GM12878 (cell line): Measurements from ENCODE around the gene SQOR.

Experiments
- CHD2 ChIP-seq: IDR thresholded peaks from 2 replicates; pipeline ENCODE4 v1.6.1; 2011; ENCODE audit warnings: low read depth, low read length, improper control_type of control experiment, borderline replicate concordance
- CREB1 ChIP-seq: IDR thresholded peaks from 2 replicates; pipeline ENCODE4 v1.6.1; 2012; ENCODE audit warnings: low read depth, mild to moderate bottlenecking, inconsistent platforms
- EP300 ChIP-seq, 2 experiments: fragments of 150-350 bp in 1 of 2; IDR thresholded peaks; 2 replicates each; pipeline ENCODE4 v1.6.1; 2011 to 2012; ENCODE audit warnings: low read depth in 2 of 2, low read length in 2 of 2, borderline replicate concordance in 1 of 2, improper control_type of control experiment in 1 of 2, inconsistent platforms in 1 of 2; ENCODE audit not compliant: control insufficient read depth in 1 of 2
- FOS ChIP-seq: IDR thresholded peaks from 3 replicates; pipeline ENCODE4 v1.6.1; 2011; ENCODE audit warnings: borderline replicate concordance; ENCODE audit not compliant: insufficient read length; ENCODE audit errors: extremely low read depth
- JUNB ChIP-seq: IDR thresholded peaks from 2 replicates; pipeline ENCODE4 v1.6.1; 2016; ENCODE audit warnings: antibody characterized with exemption, mild to moderate bottlenecking
- MTA3 ChIP-seq: IDR thresholded peaks from 2 replicates; pipeline ENCODE4 v1.6.1; 2012; ENCODE audit warnings: low read length, inconsistent platforms, borderline replicate concordance
- POLR2AphosphoS2 ChIP-seq: IDR thresholded peaks from 2 replicates; pipeline ENCODE4 v1.6.1; 2011; ENCODE audit warnings: low read depth, mild to moderate bottlenecking, low read length, improper control_type of control experiment, moderate library complexity
- POU2F2 ChIP-seq: IDR thresholded peaks from 3 replicates; pipeline ENCODE4 v1.6.1; 2011; ENCODE audit warnings: low read depth, mild to moderate bottlenecking, low read length, borderline replicate concordance
- RFX5 ChIP-seq: IDR thresholded peaks from 2 replicates; pipeline ENCODE4 v1.6.1; 2011; ENCODE audit warnings: low read depth, low read length, improper control_type of control experiment
- STAT1 ChIP-seq: fragments of 450-650 bp; conservative IDR thresholded peaks from 2 replicates; pipeline ENCODE4 v1.6.1; 2014; ENCODE audit warnings: antibody characterized with exemption, mild to moderate bottlenecking
- TF ChIP-seq, protein P1 (sequence below), 3 experiments: IDR thresholded peaks in 2 of 3; conservative IDR thresholded peaks in 1 of 3; 2 replicates each; pipeline ENCODE4 v1.5.1; 2011; ENCODE audit warnings: low read depth in 3 of 3, low read length in 3 of 3, mild to moderate bottlenecking in 3 of 3, control low read depth in 2 of 3, moderate library complexity in 2 of 3, inconsistent platforms in 1 of 3, mixed read lengths in 1 of 3; ENCODE audit not compliant: control insufficient read depth in 2 of 3, insufficient read depth in 1 of 3; ENCODE audit errors: extremely low read depth in 1 of 3
- TF ChIP-seq, protein P2 (sequence below): fragments of 450-650 bp; formaldehyde crosslinking; IDR thresholded peaks from 2 replicates; pipeline ENCODE4 v1.5.0; 2022; ENCODE audit warnings: mild to moderate bottlenecking, missing genetic modification characterization
- TF ChIP-seq, protein P3 (sequence below): IDR thresholded peaks from 2 replicates; pipeline ENCODE4 v1.6.1; 2012; ENCODE audit warnings: low read depth, low read length, improper control_type of control experiment
- TF ChIP-seq, protein P4 (sequence below): fragments of 450-650 bp; IDR thresholded peaks from 2 replicates; pipeline ENCODE4 v1.6.1; 2014; ENCODE audit warnings: mild to moderate bottlenecking

DNA sequence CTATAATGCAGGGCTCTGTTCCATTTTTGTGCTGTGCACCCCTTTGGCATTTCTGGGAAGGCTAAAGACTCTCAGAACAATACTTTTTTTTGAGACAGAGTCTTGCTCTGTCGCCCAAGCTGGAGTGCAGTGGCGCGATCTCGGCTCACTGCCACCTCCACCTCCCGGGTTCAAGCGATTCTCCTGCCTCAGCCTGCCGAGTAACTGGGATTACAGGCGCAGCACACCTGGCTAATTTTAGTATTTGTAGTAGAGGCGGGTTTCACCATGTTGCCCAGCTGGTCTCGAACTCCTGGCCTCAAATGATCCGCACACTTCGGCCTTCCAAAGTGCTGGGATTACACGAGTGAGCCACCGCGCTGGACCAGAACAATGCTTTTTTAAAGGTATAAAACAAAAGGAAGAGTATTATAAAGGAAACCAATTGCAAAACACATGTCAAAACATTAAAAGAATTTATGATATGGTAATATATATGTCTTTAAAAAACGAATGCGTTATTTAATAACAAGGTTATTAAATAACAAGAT, 999 bp downstream of the SQOR start:
- TF ChIP-seq CREB1 (no peak), JUNB (no peak), MTA3 (no peak), RFX5 (no peak), STAT1 (no peak), POU2F2 (no peak), POLR2AphosphoS2 (no peak), EP300 (IDR thresholded peaks at IDR 0.05; ENCODE audit: borderline replicate concordance in 1 of 2, control insufficient read depth in 1 of 2, low read depth in 2 of 2, low read length in 2 of 2) (no peak), CHD2 (no peak), FOS (no peak)
- TF ChIP-seq, protein P1, sequence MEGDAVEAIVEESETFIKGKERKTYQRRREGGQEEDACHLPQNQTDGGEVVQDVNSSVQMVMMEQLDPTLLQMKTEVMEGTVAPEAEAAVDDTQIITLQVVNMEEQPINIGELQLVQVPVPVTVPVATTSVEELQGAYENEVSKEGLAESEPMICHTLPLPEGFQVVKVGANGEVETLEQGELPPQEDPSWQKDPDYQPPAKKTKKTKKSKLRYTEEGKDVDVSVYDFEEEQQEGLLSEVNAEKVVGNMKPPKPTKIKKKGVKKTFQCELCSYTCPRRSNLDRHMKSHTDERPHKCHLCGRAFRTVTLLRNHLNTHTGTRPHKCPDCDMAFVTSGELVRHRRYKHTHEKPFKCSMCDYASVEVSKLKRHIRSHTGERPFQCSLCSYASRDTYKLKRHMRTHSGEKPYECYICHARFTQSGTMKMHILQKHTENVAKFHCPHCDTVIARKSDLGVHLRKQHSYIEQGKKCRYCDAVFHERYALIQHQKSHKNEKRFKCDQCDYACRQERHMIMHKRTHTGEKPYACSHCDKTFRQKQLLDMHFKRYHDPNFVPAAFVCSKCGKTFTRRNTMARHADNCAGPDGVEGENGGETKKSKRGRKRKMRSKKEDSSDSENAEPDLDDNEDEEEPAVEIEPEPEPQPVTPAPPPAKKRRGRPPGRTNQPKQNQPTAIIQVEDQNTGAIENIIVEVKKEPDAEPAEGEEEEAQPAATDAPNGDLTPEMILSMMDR (IDR thresholded peaks at IDR 0.05 in 2 of 3, conservative IDR thresholded peaks at IDR 0.05 in 1 of 3; ENCODE audit: control insufficient read depth in 2 of 3, extremely low read depth in 1 of 3, insufficient read depth in 1 of 3, low read depth in 3 of 3, low read length in 3 of 3) = no peak
- TF ChIP-seq, protein P2, sequence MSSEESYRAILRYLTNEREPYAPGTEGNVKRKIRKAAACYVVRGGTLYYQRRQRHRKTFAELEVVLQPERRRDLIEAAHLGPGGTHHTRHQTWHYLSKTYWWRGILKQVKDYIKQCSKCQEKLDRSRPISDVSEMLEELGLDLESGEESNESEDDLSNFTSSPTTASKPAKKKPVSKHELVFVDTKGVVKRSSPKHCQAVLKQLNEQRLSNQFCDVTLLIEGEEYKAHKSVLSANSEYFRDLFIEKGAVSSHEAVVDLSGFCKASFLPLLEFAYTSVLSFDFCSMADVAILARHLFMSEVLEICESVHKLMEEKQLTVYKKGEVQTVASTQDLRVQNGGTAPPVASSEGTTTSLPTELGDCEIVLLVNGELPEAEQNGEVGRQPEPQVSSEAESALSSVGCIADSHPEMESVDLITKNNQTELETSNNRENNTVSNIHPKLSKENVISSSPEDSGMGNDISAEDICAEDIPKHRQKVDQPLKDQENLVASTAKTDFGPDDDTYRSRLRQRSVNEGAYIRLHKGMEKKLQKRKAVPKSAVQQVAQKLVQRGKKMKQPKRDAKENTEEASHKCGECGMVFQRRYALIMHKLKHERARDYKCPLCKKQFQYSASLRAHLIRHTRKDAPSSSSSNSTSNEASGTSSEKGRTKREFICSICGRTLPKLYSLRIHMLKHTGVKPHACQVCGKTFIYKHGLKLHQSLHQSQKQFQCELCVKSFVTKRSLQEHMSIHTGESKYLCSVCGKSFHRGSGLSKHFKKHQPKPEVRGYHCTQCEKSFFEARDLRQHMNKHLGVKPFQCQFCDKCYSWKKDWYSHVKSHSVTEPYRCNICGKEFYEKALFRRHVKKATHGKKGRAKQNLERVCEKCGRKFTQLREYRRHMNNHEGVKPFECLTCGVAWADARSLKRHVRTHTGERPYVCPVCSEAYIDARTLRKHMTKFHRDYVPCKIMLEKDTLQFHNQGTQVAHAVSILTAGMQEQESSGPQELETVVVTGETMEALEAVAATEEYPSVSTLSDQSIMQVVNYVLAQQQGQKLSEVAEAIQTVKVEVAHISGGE (CRISPR knock-in tag) = no peak
- TF ChIP-seq, protein P3, sequence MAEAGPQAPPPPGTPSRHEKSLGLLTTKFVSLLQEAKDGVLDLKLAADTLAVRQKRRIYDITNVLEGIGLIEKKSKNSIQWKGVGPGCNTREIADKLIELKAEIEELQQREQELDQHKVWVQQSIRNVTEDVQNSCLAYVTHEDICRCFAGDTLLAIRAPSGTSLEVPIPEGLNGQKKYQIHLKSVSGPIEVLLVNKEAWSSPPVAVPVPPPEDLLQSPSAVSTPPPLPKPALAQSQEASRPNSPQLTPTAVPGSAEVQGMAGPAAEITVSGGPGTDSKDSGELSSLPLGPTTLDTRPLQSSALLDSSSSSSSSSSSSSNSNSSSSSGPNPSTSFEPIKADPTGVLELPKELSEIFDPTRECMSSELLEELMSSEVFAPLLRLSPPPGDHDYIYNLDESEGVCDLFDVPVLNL = no peak
- TF ChIP-seq, protein P4, sequence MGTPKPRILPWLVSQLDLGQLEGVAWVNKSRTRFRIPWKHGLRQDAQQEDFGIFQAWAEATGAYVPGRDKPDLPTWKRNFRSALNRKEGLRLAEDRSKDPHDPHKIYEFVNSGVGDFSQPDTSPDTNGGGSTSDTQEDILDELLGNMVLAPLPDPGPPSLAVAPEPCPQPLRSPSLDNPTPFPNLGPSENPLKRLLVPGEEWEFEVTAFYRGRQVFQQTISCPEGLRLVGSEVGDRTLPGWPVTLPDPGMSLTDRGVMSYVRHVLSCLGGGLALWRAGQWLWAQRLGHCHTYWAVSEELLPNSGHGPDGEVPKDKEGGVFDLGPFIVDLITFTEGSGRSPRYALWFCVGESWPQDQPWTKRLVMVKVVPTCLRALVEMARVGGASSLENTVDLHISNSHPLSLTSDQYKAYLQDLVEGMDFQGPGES = no peak
